K562 (cell line): ENCODE measurements around the gene DNAI1. TPM values are rescaled to one million over a fixed set of nuclear protein-coding genes. Genes with fewer than 3 reads are reported as not detected.

Experiments used
- BCOR ChIP-seq: fragments of 450-650 bp; IDR thresholded peaks from 2 replicates; pipeline ENCODE4 v1.6.1; 2016
- BRD4 ChIP-seq: fragments of 200-600 bp; sonication (generic); IDR thresholded peaks from 2 replicates; pipeline ENCODE4 v1.6.1; 2017; ENCODE audit warnings: inconsistent platforms
- COPS2 ChIP-seq: fragments of 450-650 bp; conservative IDR thresholded peaks from 2 replicates; pipeline ENCODE4 v1.6.1; 2016; ENCODE audit warnings: mild to moderate bottlenecking, moderate library complexity
- CSDE1 ChIP-seq, 2 experiments: fragments of 450-650 bp; IDR thresholded peaks; 2 replicates each; pipeline ENCODE4 v1.6.1; 2016; ENCODE audit warnings: mild to moderate bottlenecking in 1 of 2
- CXXC5 ChIP-seq: fragments of 250-450 bp; sonication (Bioruptor Pico); IDR thresholded peaks from 2 replicates; pipeline ENCODE4 v1.8.0; 2022; ENCODE audit warnings: inconsistent platforms, mild to moderate bottlenecking, moderate library complexity
- DACH1 ChIP-seq: fragments of 450-650 bp; IDR thresholded peaks from 2 replicates; pipeline ENCODE4 v1.6.1; 2018; ENCODE audit not compliant: partially characterized antibody
- FOSL1 ChIP-seq: fragments of 200-800 bp; sonication (Bioruptor generic); conservative IDR thresholded peaks from 2 replicates; pipeline ENCODE4 v1.6.1; 2016; ENCODE audit warnings: missing genetic modification characterization, missing compliant biosample characterization
- HMG20B ChIP-seq: fragments of 250-450 bp; sonication (Bioruptor Pico); IDR thresholded peaks from 2 replicates; pipeline ENCODE4 v1.5.0; 2021; ENCODE audit warnings: mild to moderate bottlenecking
- JUN ChIP-seq, 2 experiments: sonication (generic) in 1 of 2; formaldehyde crosslinking in 1 of 2; IDR thresholded peaks; 2 replicates each; pipeline versions ENCODE4 v1.6.1 to v1.8.0; 2012 to 2022; ENCODE audit warnings: borderline replicate concordance in 2 of 2, mild to moderate bottlenecking in 2 of 2, improper control_type of control experiment in 1 of 2, low read depth in 1 of 2, low read length in 1 of 2, missing genetic modification reagents in 1 of 2
- KAT8 ChIP-seq: fragments of 450-650 bp; IDR thresholded peaks from 2 replicates; pipeline ENCODE4 v1.6.1; 2016; ENCODE audit warnings: low read depth, mild to moderate bottlenecking
- KDM5B ChIP-seq: fragments of 200-600 bp; sonication (generic); IDR thresholded peaks from 2 replicates; pipeline ENCODE4 v1.6.1; 2012; ENCODE audit warnings: low read depth, mild to moderate bottlenecking, moderate library complexity, low read length, control low read depth, inconsistent platforms; ENCODE audit not compliant: insufficient replicate concordance
- NFATC3 ChIP-seq: fragments of 450-650 bp; IDR thresholded peaks from 2 replicates; pipeline ENCODE4 v1.6.1; 2017; ENCODE audit warnings: mild to moderate bottlenecking
- NRF1 ChIP-seq, 2 experiments: fragments of 450-650 bp; IDR thresholded peaks in 1 of 2; conservative IDR thresholded peaks in 1 of 2; 2 replicates each; pipeline ENCODE4 v1.6.1; 2014; ENCODE audit warnings: mild to moderate bottlenecking in 2 of 2
- RB1 ChIP-seq: fragments of 450-650 bp; IDR thresholded peaks from 2 replicates; pipeline ENCODE4 v1.6.1; 2017; ENCODE audit warnings: low read depth, mild to moderate bottlenecking
- SNIP1 ChIP-seq: fragments of 450-650 bp; IDR thresholded peaks from 2 replicates; pipeline ENCODE4 v1.7.1; 2017; ENCODE audit warnings: low read depth, mild to moderate bottlenecking
- SP1 ChIP-seq: sonication (generic); formaldehyde crosslinking; IDR thresholded peaks from 2 replicates; pipeline ENCODE4 v1.8.1; 2022; ENCODE audit warnings: mild to moderate bottlenecking, missing genetic modification reagents
- SUPT5H ChIP-seq: fragments of 450-650 bp; IDR thresholded peaks from 2 replicates; pipeline ENCODE4 v1.6.1; 2016
- TARDBP ChIP-seq: fragments of 450-650 bp; IDR thresholded peaks from 2 replicates; pipeline ENCODE4 v1.6.1; 2016
- TSC22D4 ChIP-seq: fragments of 450-650 bp; IDR thresholded peaks from 2 replicates; pipeline ENCODE4 v1.6.1; 2016; ENCODE audit warnings: missing genetic modification characterization, missing biosample characterization, control low read depth
- YY1 ChIP-seq, 3 experiments: IDR thresholded peaks; 2 replicates each; pipeline ENCODE4 v1.6.1; 2011; ENCODE audit warnings: low read length in 2 of 3, mild to moderate bottlenecking in 2 of 3, moderate library complexity in 2 of 3, borderline replicate concordance in 1 of 3, control low read depth in 1 of 3, low read depth in 1 of 3; ENCODE audit not compliant: insufficient read depth in 3 of 3, insufficient replicate concordance in 2 of 3, control insufficient read depth in 1 of 3, insufficient read length in 1 of 3; ENCODE audit errors: extremely low read depth in 1 of 3
- ZNF140 ChIP-seq: fragments of 250-450 bp; sonication (Bioruptor Pico); IDR thresholded peaks from 2 replicates; pipeline ENCODE4 v1.8.0; 2021; ENCODE audit warnings: moderate library complexity, mild to moderate bottlenecking, inconsistent platforms
- ZNF143 ChIP-seq: sonication (generic); formaldehyde crosslinking; IDR thresholded peaks from 2 replicates; pipeline ENCODE4 v1.9.0; 2022; ENCODE audit warnings: mild to moderate bottlenecking, missing genetic modification reagents
- ZNF431 ChIP-seq: sonication (generic); formaldehyde crosslinking; IDR thresholded peaks from 2 replicates; pipeline ENCODE4 v1.8.0; 2022; ENCODE audit warnings: mild to moderate bottlenecking, missing genetic modification reagents
- ZNF583 ChIP-seq: fragments of 250-450 bp; sonication (Bioruptor Pico); IDR thresholded peaks from 2 replicates; pipeline ENCODE4 v1.4.0; 2020
- ZNF584 ChIP-seq: fragments of 200-800 bp; sonication (Bioruptor generic); IDR thresholded peaks from 2 replicates; pipeline ENCODE4 v1.6.1; 2016; ENCODE audit warnings: low read depth, mild to moderate bottlenecking, missing genetic modification characterization, missing compliant biosample characterization
- polyA plus RNA-seq, 8 experiments: library from polyadenylated mRNA; depleted of rRNA in 4 of 8; stranded (reverse) in 5 of 8; unstranded in 3 of 8; fragments of >200 nt; fragmentation: Nextera tagmentation in 2 of 8; fragmentation: Illumina TruSeq in 1 of 8; extraction: Ambion mirVana in 2 of 8; extraction: Trizol in 1 of 8; gene quantifications; 2 replicates each; pipeline versions ENCODE4 v1.2.1 to v1.2.3, GENCODE V29; 2011 to 2014; ENCODE audit warnings: inconsistent platforms in 1 of 8, missing spikeins in 1 of 8
- total RNA-seq, 7 experiments: library from RNA; depleted of rRNA in 6 of 7; stranded (reverse); fragments of >200 nt in 6 of 7; fragmentation: Illumina TruSeq in 2 of 7; extraction: Trizol in 2 of 7; gene quantifications; 2 replicates each; pipeline versions ENCODE4 v1.2.1 to v1.2.3, GENCODE V29; 2011 to 2021; ENCODE audit warnings: low replicate concordance in 1 of 7
- TF ChIP-seq, protein P1 (sequence below): fragments of 250-450 bp; sonication (Bioruptor Pico); IDR thresholded peaks from 2 replicates; pipeline ENCODE4 v1.5.0; 2021; ENCODE audit warnings: mild to moderate bottlenecking, borderline replicate concordance
- TF ChIP-seq, protein P2 (sequence below): fragments of 250-450 bp; sonication (Bioruptor Pico); IDR thresholded peaks from 2 replicates; pipeline ENCODE4 v1.8.0; 2021; ENCODE audit warnings: borderline replicate concordance, mild to moderate bottlenecking, moderate library complexity; ENCODE audit not compliant: poor library complexity, severe bottlenecking

Gene DNAI1
- total and polyA plus RNA-seq, 9 of the 15 experiments (the other 6 are each of a cell fraction or from before 2014, with no cell fraction given), result 0.01 to 0.17 (median 0.04) TPM; not detected in 6

DNA sequence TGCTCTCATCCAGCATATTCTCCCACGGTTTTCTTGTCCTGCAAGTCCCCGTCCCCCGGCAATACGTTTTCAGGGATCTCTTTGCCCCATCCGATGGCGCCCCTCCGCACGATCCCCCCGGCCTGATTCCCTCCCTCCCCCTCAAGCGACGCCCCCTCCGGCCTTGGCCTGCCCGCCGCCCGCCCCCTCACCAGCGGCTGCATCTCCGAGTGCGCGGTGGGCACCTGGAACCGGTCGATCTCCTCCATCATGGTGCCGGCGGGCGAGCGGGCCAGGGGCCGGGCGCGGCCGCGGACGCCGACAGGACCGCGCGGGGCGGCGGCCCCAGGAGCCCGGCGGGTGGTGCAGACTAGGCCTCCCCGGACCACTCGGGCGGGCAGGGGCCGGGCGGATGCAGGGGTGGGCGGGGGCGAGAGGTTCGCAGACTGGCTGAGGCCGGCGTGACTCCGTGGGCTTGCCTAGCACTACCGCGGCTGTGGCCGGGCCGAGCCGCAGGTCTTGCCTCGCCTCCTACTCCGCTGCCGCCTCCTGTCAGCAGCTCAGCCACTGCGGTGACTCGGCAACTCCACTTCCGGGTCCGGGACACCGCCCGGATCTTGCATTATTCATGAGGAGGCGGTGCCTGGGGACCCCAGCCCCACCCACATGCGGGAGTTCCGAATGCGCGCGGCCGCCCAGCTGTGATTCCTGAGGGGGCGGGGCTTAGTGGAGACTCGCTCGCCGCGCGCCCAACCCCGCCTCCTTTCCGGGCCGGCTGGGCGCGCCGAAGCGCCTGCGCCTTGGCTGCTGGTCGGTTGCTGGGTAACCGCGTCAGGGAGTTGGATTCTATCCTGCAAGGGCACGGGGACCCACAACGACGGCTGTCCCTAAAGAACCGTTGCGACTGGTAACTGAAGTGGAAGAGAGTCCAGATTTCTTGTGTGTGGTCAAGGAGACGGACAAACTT is at the start of gene DNAI1, which contains the start of gene FAM219A (continued):
- TF ChIP-seq, protein P1, sequence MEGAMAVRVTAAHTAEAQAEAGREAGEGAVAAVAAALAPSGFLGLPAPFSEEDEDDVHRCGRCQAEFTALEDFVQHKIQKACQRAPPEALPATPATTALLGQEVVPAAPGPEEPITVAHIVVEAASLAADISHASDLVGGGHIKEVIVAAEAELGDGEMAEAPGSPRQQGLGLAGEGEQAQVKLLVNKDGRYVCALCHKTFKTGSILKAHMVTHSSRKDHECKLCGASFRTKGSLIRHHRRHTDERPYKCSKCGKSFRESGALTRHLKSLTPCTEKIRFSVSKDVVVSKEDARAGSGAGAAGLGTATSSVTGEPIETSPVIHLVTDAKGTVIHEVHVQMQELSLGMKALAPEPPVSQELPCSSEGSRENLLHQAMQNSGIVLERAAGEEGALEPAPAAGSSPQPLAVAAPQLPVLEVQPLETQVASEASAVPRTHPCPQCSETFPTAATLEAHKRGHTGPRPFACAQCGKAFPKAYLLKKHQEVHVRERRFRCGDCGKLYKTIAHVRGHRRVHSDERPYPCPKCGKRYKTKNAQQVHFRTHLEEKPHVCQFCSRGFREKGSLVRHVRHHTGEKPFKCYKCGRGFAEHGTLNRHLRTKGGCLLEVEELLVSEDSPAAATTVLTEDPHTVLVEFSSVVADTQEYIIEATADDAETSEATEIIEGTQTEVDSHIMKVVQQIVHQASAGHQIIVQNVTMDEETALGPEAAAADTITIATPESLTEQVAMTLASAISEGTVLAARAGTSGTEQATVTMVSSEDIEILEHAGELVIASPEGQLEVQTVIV (CRISPR knock-in tag), result no peak
- TF ChIP-seq ZNF143 (no peak), YY1 (IDR thresholded peaks at IDR 0.05; ENCODE audit: borderline replicate concordance in 1 of 3, control insufficient read depth in 1 of 3, extremely low read depth in 1 of 3, insufficient read depth in 3 of 3, insufficient read length in 1 of 3, insufficient replicate concordance in 2 of 3, low read depth in 1 of 3, low read length in 2 of 3) (peak in 1 of 3 experiments; percentile 35), TARDBP (no peak), TSC22D4 (no peak), HMG20B (CRISPR knock-in tag) (no peak), BCOR (no peak), KAT8 (no peak), FOSL1 (tag) (no peak), JUN (IDR thresholded peaks at IDR 0.05; ENCODE audit: borderline replicate concordance, low read depth, low read length) (no peak), JUN (CRISPR knock-in tag; IDR thresholded peaks at IDR 0.05; ENCODE audit: borderline replicate concordance) (no peak), DACH1 (peak; percentile 84), CSDE1 (IDR thresholded peaks at IDR 0.05) (no peak), KDM5B (peak; percentile 39), NFATC3 (no peak), SUPT5H (no peak), ZNF583 (CRISPR knock-in tag) (no peak), ZNF584 (CRISPR knock-in tag) (no peak), CXXC5 (CRISPR knock-in tag) (peak; percentile 65), SNIP1 (no peak), NRF1 (conservative IDR thresholded peaks at IDR 0.05 in 1 of 2, IDR thresholded peaks at IDR 0.05 in 1 of 2) (peak; percentile 94), ZNF431 (no peak), COPS2 (no peak), BRD4 (no peak), SP1 (peak; percentile 87), RB1 (peak; percentile 33; the same call in 1 of the 2 replicates), ZNF140 (no peak)
- TF ChIP-seq, protein P2, sequence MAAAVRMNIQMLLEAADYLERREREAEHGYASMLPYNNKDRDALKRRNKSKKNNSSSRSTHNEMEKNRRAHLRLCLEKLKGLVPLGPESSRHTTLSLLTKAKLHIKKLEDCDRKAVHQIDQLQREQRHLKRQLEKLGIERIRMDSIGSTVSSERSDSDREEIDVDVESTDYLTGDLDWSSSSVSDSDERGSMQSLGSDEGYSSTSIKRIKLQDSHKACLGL, result no peak
